ENCODE data around the gene CD47. TPM values are rescaled to one million over a fixed set of nuclear protein-coding genes. Genes with fewer than 3 reads are reported as not detected.

Gene CD47
- total RNA-seq, 1 experiment from 2014 or later, result 63.6 TPM

DNA sequence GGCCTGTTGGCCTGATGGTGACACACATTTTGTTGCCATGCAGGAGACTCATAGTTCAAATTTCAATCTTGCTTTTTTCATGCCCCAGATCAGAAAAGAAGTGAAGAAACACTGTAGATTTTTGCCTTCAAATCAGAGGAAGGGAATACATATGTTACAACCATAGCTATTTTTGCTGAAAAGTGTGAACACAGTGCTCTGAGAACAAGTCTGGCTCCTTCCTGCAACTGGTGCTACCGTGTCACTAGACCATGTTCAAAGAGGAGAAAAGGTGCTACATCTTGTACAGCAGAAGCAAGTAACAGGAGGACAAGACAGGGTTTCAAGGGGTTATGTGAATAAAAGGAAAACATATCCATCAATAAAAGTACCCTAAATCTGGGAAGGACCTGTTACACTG lies 44.6 kb downstream of the CD47 start:
- H3F3A ChIP-seq (ENCODE audit: low read length, unreplicated experiment), result no peaks in the 10 kb centered on the region
- TF ChIP-seq EZH2phosphoT487 (IDR thresholded peaks at IDR 0.05; ENCODE audit: borderline replicate concordance, low read length) (no peak), EZH2 (IDR thresholded peaks at IDR 0.05; ENCODE audit: low read length, unreplicated experiment) (no peak)
- TF ChIP-seq, protein P1, sequence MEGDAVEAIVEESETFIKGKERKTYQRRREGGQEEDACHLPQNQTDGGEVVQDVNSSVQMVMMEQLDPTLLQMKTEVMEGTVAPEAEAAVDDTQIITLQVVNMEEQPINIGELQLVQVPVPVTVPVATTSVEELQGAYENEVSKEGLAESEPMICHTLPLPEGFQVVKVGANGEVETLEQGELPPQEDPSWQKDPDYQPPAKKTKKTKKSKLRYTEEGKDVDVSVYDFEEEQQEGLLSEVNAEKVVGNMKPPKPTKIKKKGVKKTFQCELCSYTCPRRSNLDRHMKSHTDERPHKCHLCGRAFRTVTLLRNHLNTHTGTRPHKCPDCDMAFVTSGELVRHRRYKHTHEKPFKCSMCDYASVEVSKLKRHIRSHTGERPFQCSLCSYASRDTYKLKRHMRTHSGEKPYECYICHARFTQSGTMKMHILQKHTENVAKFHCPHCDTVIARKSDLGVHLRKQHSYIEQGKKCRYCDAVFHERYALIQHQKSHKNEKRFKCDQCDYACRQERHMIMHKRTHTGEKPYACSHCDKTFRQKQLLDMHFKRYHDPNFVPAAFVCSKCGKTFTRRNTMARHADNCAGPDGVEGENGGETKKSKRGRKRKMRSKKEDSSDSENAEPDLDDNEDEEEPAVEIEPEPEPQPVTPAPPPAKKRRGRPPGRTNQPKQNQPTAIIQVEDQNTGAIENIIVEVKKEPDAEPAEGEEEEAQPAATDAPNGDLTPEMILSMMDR (conservative IDR thresholded peaks at IDR 0.05; ENCODE audit: low read depth, low read length), result no peak
- DNase-seq (no peak), ATAC-seq (no peak)
- no peaks in the 10 kb centered on the region for H3K27me3 ChIP-seq (ENCODE audit: low read length)
- H2AFZ ChIP-seq (ENCODE audit: low read length), result no peak overlapping the region
- no peaks in the 10 kb centered on the region for H3K9me3 ChIP-seq (ENCODE audit: low read length)
- no peak overlapping the region for H3K27ac ChIP-seq (ENCODE audit: low read length)
- intact Hi-C loops (cut with micrococcal nuclease), result no loop called here
- BruUV-seq (replicated peaks), result no TSS peak
- no peaks in the 10 kb centered on the region for H3K79me2 ChIP-seq (ENCODE audit: low read length)
- no peak overlapping the region for H3K9ac ChIP-seq (ENCODE audit: low read length)
- CTCF ChIA-PET, result no interaction called here
- no peak overlapping the region for H3K4me2 ChIP-seq (ENCODE audit: low read length)
- POLR2A ChIA-PET (ENCODE audit: unreplicated experiment), result no interaction called here
- no peak overlapping the region for H3K4me3 ChIP-seq (ENCODE audit: low read length)
- no peaks in the 10 kb centered on the region for H3K9me2 ChIP-seq (replicated peaks; ENCODE audit: low read length)
- H3K4me1 ChIP-seq (ENCODE audit: insufficient read depth, low read length), result peaks cover 6% of the 10 kb centered on the region
- no peaks in the 10 kb centered on the region for H4K20me1 ChIP-seq (ENCODE audit: low read length)
- peaks cover 5% of the 10 kb centered on the region; the same call in 1 of the 2 replicates for H3K36me3 ChIP-seq (ENCODE audit: low read depth, low read length)

DNA sequence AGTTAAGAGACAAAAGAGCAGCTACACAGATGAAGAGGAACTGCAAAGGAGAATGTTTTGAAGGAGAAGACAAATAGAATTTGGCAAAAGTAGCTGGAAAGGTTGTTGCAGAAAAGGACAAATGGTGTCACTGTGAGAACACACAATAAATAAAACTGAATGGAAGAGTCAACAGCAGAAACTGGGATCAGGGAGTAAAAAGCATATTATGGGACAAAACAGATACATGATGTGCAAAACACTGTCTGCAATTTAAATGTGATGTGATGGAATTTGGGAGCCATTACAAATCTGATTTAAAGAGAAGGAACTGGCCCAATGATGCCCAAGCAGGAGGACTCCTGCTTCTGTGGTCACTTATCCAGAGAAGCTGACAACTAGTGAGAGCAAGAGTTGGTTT lies 46.1 kb downstream of the CD47 start:
- TF ChIP-seq, protein P1 (conservative IDR thresholded peaks at IDR 0.05; ENCODE audit: low read depth, low read length), result no peak
- TF ChIP-seq EZH2 (IDR thresholded peaks at IDR 0.05; ENCODE audit: low read length, unreplicated experiment) (no peak), EZH2phosphoT487 (IDR thresholded peaks at IDR 0.05; ENCODE audit: borderline replicate concordance, low read length) (no peak)
- Histone ChIP-seq H3K4me2 (ENCODE audit: low read length) (no peak overlapping the region), H3K27ac (ENCODE audit: low read length) (no peak overlapping the region), H3K4me1 (ENCODE audit: insufficient read depth, low read length) (no peaks in the 10 kb centered on the region), H3K9me2 (replicated peaks; ENCODE audit: low read length) (no peaks in the 10 kb centered on the region), H3K4me3 (ENCODE audit: low read length) (no peak overlapping the region), H3K79me2 (ENCODE audit: low read length) (no peaks in the 10 kb centered on the region), H3K9ac (ENCODE audit: low read length) (no peak overlapping the region), H3K9me3 (ENCODE audit: low read length) (no peaks in the 10 kb centered on the region), H3F3A (ENCODE audit: low read length, unreplicated experiment) (no peaks in the 10 kb centered on the region), H4K20me1 (ENCODE audit: low read length) (no peaks in the 10 kb centered on the region), H3K36me3 (ENCODE audit: low read depth, low read length) (peaks cover 5% of the 10 kb centered on the region; the same call in 1 of the 2 replicates), H3K27me3 (ENCODE audit: low read length) (no peaks in the 10 kb centered on the region), H2AFZ (ENCODE audit: low read length) (no peak overlapping the region)
- ChIA-PET POLR2A (ENCODE audit: unreplicated experiment) (interaction anchor here (0.6 kb wide), 1 partner anchor 116 kb away, joined by 6 read pairs; no protein-coding TSS in a partner anchor), CTCF (no interaction called here)
- no TSS peak for BruUV-seq (replicated peaks)
- DNase-seq (no peak), ATAC-seq (no peak)
- intact Hi-C loops (cut with micrococcal nuclease), result no loop called here

DNA sequence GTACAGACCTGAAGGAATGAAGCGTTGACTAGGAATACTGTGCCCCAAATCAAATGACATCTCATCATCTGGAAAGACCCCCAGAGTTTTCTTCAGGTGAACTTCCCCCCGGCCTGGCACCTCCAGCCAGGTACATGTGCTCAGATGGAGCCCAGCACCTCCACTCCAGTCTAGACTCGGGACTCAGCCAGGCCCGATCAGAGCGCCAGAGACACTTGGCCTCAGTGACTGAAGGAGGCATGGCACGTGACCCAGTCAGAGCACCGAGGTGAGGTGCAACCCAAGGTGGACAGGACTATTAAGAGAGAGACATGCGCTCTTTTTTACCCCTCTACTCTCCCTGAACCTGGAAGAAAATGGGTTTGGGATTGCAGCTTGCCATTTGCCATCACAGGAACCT lies 48.5 kb downstream of the CD47 start:
- ATAC-seq, result no peak
- intact Hi-C loops (cut with micrococcal nuclease), result no loop called here
- H3K27ac ChIP-seq (ENCODE audit: low read length), result no peak overlapping the region
- no peak for TF ChIP-seq EZH2phosphoT487 (IDR thresholded peaks at IDR 0.05; ENCODE audit: borderline replicate concordance, low read length)
- TF ChIP-seq EZH2 (IDR thresholded peaks at IDR 0.05; ENCODE audit: low read length, unreplicated experiment), result no peak
- TF ChIP-seq, protein P1 (conservative IDR thresholded peaks at IDR 0.05; ENCODE audit: low read depth, low read length), result no peak
- no peak overlapping the region for H3K4me3 ChIP-seq (ENCODE audit: low read length)
- H4K20me1 ChIP-seq (ENCODE audit: low read length), result no peaks in the 10 kb centered on the region
- H3K4me2 ChIP-seq (ENCODE audit: low read length), result no peak overlapping the region
- H3K36me3 ChIP-seq (ENCODE audit: low read depth, low read length), result no peaks in the 10 kb centered on the region; the same call in 1 of the 2 replicates
- no peak overlapping the region for H3K9ac ChIP-seq (ENCODE audit: low read length)
- H3K4me1 ChIP-seq (ENCODE audit: insufficient read depth, low read length), result 0 out of 2 replicates have a peak, but pooled peaks cover 1% of the 10 kb centered on the region
- H3K9me2 ChIP-seq (replicated peaks; ENCODE audit: low read length), result no peaks in the 10 kb centered on the region
- no peak overlapping the region for H2AFZ ChIP-seq (ENCODE audit: low read length)
- no peaks in the 10 kb centered on the region for H3F3A ChIP-seq (ENCODE audit: low read length, unreplicated experiment)
- ChIA-PET POLR2A (ENCODE audit: unreplicated experiment) (no interaction called here), CTCF (no interaction called here)
- H3K79me2 ChIP-seq (ENCODE audit: low read length), result no peaks in the 10 kb centered on the region
- BruUV-seq (replicated peaks), result no TSS peak
- no peak for DNase-seq
- H3K27me3 ChIP-seq (ENCODE audit: low read length), result no peaks in the 10 kb centered on the region
- H3K9me3 ChIP-seq (ENCODE audit: low read length), result no peaks in the 10 kb centered on the region

All from PC-3 (cell line).